ENCODE data around the gene HPN. TPM values are rescaled to one million over a fixed set of nuclear protein-coding genes. Genes with fewer than 3 reads are reported as not detected.

The HPN gene
- total and polyA plus RNA-seq, 2 of the 13 experiments (the other 11 are each of a cell fraction or from before 2014, with no cell fraction given): 46.7 to 261 TPM

DNA sequence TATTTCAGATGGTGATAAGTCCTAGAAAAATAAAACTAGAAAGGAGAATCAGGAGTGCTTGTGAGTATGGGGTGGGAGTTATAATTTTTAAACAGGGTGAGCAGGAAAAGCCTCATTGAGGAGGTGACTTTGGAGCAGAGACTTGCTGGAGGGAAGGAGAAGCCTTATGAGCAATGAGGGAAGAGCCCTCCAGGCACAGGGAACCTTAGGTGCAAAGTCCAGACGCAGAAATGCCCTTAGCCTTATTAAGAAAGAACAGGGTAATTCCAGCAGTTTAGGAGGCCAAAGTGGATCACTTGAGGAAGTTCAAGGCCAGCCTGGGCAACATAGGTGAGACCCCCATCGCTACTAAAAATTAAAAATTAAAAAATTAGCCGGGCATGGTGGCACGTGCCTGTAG is 53.1 kb downstream of the HPN start (continued):
- TF ChIP-seq CEBPB (IDR thresholded peaks at IDR 0.05; ENCODE audit: borderline replicate concordance, low read depth, low read length) (no peak), ZNF567 (CRISPR knock-in tag; IDR thresholded peaks at IDR 0.05; ENCODE audit: borderline replicate concordance) (no peak), NR3C1 (CRISPR knock-in tag; IDR thresholded peaks at IDR 0.05) (no peak)
- TF ChIP-seq, protein P1, sequence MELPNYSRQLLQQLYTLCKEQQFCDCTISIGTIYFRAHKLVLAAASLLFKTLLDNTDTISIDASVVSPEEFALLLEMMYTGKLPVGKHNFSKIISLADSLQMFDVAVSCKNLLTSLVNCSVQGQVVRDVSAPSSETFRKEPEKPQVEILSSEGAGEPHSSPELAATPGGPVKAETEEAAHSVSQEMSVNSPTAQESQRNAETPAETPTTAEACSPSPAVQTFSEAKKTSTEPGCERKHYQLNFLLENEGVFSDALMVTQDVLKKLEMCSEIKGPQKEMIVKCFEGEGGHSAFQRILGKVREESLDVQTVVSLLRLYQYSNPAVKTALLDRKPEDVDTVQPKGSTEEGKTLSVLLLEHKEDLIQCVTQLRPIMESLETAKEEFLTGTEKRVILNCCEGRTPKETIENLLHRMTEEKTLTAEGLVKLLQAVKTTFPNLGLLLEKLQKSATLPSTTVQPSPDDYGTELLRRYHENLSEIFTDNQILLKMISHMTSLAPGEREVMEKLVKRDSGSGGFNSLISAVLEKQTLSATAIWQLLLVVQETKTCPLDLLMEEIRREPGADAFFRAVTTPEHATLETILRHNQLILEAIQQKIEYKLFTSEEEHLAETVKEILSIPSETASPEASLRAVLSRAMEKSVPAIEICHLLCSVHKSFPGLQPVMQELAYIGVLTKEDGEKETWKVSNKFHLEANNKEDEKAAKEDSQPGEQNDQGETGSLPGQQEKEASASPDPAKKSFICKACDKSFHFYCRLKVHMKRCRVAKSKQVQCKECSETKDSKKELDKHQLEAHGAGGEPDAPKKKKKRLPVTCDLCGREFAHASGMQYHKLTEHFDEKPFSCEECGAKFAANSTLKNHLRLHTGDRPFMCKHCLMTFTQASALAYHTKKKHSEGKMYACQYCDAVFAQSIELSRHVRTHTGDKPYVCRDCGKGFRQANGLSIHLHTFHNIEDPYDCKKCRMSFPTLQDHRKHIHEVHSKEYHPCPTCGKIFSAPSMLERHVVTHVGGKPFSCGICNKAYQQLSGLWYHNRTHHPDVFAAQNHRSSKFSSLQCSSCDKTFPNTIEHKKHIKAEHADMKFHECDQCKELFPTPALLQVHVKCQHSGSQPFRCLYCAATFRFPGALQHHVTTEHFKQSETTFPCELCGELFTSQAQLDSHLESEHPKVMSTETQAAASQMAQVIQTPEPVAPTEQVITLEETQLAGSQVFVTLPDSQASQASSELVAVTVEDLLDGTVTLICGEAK (IDR thresholded peaks at IDR 0.05): no peak
- TF ChIP-seq, protein P1 (CRISPR knock-in tag; IDR thresholded peaks at IDR 0.05): no peak
